BJ (cell line): Measurements from ENCODE around the gene ITK. TPM values are rescaled to one million over a fixed set of nuclear protein-coding genes. Genes with fewer than 3 reads are reported as not detected.

Source experiments
- CTCF ChIA-PET: fragments of 350-600 bp; formaldehyde crosslinking; extraction: SDS; loops from one replicate; lab custom pipeline; 2021; ENCODE audit warnings: antibody characterized with exemption, inconsistent platforms; lab: Yijun Ruan, JAX
- POLR2A ChIA-PET: fragments of 300-600 bp; sonication (Branson Sonifier 250); formaldehyde crosslinking; extraction: SDS; loops from one replicate; lab custom pipeline; 2021; ENCODE audit warnings: antibody characterized with exemption; lab: Charles Lee
- DNase-seq: peaks from one replicate; pipeline ENCODE4 v3.0.0-alpha.2; 2011; ENCODE audit warnings: low read depth
- H3K27me3 ChIP-seq: 2 replicates; pipeline ENCODE4 v1.6.0; 2011; ENCODE audit warnings: low read length; ENCODE audit not compliant: control insufficient read depth, insufficient read depth
- H3K36me3 ChIP-seq: 2 replicates; pipeline ENCODE4 v1.5.1; 2011; ENCODE audit warnings: low read length; ENCODE audit not compliant: control insufficient read depth, insufficient read depth
- H3K4me3 ChIP-seq: 2 replicates; pipeline ENCODE4 v1.5.1; 2011; ENCODE audit warnings: low read depth, mild to moderate bottlenecking, control low read depth, low read length
- CTCF ChIP-seq: IDR thresholded peaks from 2 replicates; pipeline ENCODE4 v1.5.1; 2011; ENCODE audit warnings: low read depth, mild to moderate bottlenecking, control low read depth, inconsistent platforms, low read length, moderate library complexity; ENCODE audit not compliant: insufficient read depth
- polyA plus RNA-seq: library from polyadenylated mRNA; depleted of rRNA; stranded (reverse); fragments of >200 nt; gene quantifications from 2 replicates; pipeline ENCODE4 v1.2.3, GENCODE V29; 2011

The ITK gene
- polyA plus RNA-seq, 1 experiment = not detected

- ChIA-PET CTCF (no interaction called here), POLR2A (no interaction called here)
- TF ChIP-seq CTCF = no peak
- H3K36me3 ChIP-seq = no peaks in the 10 kb centered on the region
- DNase-seq = no peak
- H3K4me3 ChIP-seq = no peak overlapping the region
- H3K27me3 ChIP-seq = 0 out of 2 replicates have a peak, but pooled peaks cover 2% of the 10 kb centered on the region
Observed at GRCh38 chr5:157215514-157216167, 35.0 kb downstream of the ITK start.

GRCh38 chr5:157216391-157217142 lies 35.9 kb downstream of the ITK start:
- ChIA-PET POLR2A (no interaction called here), CTCF (no interaction called here)
- DNase-seq = no peak
- no peak overlapping the region for H3K4me3 ChIP-seq
- H3K27me3 ChIP-seq = 0 out of 2 replicates have a peak, but pooled peaks cover 2% of the 10 kb centered on the region
- no peak for TF ChIP-seq CTCF
- H3K36me3 ChIP-seq = no peaks in the 10 kb centered on the region

GRCh38 chr5:157217289-157218024 lies 36.8 kb downstream of the ITK start:
- ChIA-PET CTCF (interaction anchor here (1.1 kb wide), 1 partner anchor 87 kb away, joined by 3 read pairs; no protein-coding TSS in a partner anchor), POLR2A (no interaction called here)
- TF ChIP-seq CTCF = no peak
- Histone ChIP-seq H3K27me3 (0 out of 2 replicates have a peak, but pooled peaks cover 2% of the 10 kb centered on the region), H3K4me3 (no peak overlapping the region), H3K36me3 (no peaks in the 10 kb centered on the region)
- DNase-seq = no peak

GRCh38 chr5:157219491-157220271 lies 39.0 kb downstream of the ITK start:
- H3K4me3 ChIP-seq = no peak overlapping the region
- TF ChIP-seq CTCF = no peak
- no peaks in the 10 kb centered on the region for H3K36me3 ChIP-seq
- H3K27me3 ChIP-seq = 0 out of 2 replicates have a peak, but pooled peaks cover 2% of the 10 kb centered on the region
- ChIA-PET CTCF (no interaction called here), POLR2A (interaction anchor here (0.5 kb wide), 1 partner anchor 11 kb away, joined by 3 read pairs; no protein-coding TSS in a partner anchor)
- DNase-seq = no peak
